Hepatocyte (in vitro differentiated cells): Measurements from ENCODE around the gene ZNF326. TPM values are rescaled to one million over a fixed set of nuclear protein-coding genes. Genes with fewer than 3 reads are reported as not detected.
A peak's percentile ranks its signal among the peaks of the same experiment; 100 is the strongest.

Experiments
- DNase-seq: peaks from one replicate; pipeline ENCODE4 v3.0.0-alpha.2; 2016; ENCODE audit warnings: low spot score
- H2AFZ ChIP-seq: fragments of 200-600 bp; sonication (generic); 2 replicates; pipeline ENCODE4 v1.6.0; 2016; ENCODE audit warnings: antibody characterized with exemption, mild to moderate bottlenecking
- H3K27ac ChIP-seq: fragments of 200-600 bp; sonication (generic); 2 replicates; pipeline ENCODE4 v1.5.1; 2016; ENCODE audit warnings: mild to moderate bottlenecking
- H3K27me3 ChIP-seq: fragments of 200-600 bp; sonication (generic); 2 replicates; pipeline ENCODE4 v1.6.1; 2016
- H3K36me3 ChIP-seq: fragments of 200-600 bp; sonication (generic); replicated peaks from 2 replicates; pipeline ENCODE4 v1.5.1; 2016; ENCODE audit warnings: low read depth; ENCODE audit not compliant: insufficient read depth
- H3K4me1 ChIP-seq: fragments of 200-600 bp; sonication (generic); 2 replicates; pipeline ENCODE4 v1.5.1; 2016; ENCODE audit warnings: mild to moderate bottlenecking, moderate library complexity; ENCODE audit not compliant: insufficient read depth
- H3K4me2 ChIP-seq: fragments of 200-600 bp; sonication (generic); 2 replicates; pipeline ENCODE4 v1.6.0; 2016
- H3K4me3 ChIP-seq: fragments of 200-600 bp; sonication (generic); 2 replicates; pipeline ENCODE4 v1.5.1; 2016; ENCODE audit warnings: mild to moderate bottlenecking
- H3K79me2 ChIP-seq: fragments of 200-600 bp; sonication (generic); 2 replicates; pipeline ENCODE4 v1.6.0; 2017; ENCODE audit warnings: mild to moderate bottlenecking
- H3K9me2 ChIP-seq: fragments of 200-600 bp; sonication (generic); replicated peaks from 2 replicates; pipeline ENCODE4 v1.6.0; 2017; ENCODE audit warnings: mild to moderate bottlenecking; ENCODE audit not compliant: insufficient read depth
- H3K9me3 ChIP-seq: fragments of 200-600 bp; sonication (generic); 2 replicates; pipeline ENCODE4 v1.5.1; 2016; ENCODE audit warnings: low read depth, mild to moderate bottlenecking
- H4K20me1 ChIP-seq: fragments of 200-600 bp; sonication (generic); 2 replicates; pipeline ENCODE4 v1.6.0; 2016; ENCODE audit warnings: mild to moderate bottlenecking; ENCODE audit not compliant: insufficient read depth, poor library complexity, severe bottlenecking
- EZH2 ChIP-seq: fragments of 200-600 bp; sonication (generic); IDR thresholded peaks from 2 replicates; pipeline ENCODE4 v1.6.1; 2016; ENCODE audit warnings: antibody characterized with exemption, mild to moderate bottlenecking, borderline replicate concordance
- EZH2phosphoT487 ChIP-seq: fragments of 200-600 bp; sonication (generic); IDR thresholded peaks from one replicate; pipeline ENCODE4 v1.6.1; 2018; ENCODE audit warnings: antibody characterized with exemption, mild to moderate bottlenecking, low read depth, moderate library complexity; ENCODE audit not compliant: unreplicated experiment, severe bottlenecking
- WGBS: methylation state at CpG from one replicate; pipeline ENCODE4 v1.1.6; 2016; ENCODE audit warnings: low lambda C conversion rate; ENCODE audit errors: missing lambda C conversion rate; 5-methylcytosine and 5-hydroxymethylcytosine counted together
- polyA plus RNA-seq: library from polyadenylated mRNA; unstranded; fragments of >200 nt; fragmentation: Nextera tagmentation; extraction: Ambion mirVana; gene quantifications from 2 replicates; pipeline ENCODE4 v1.2.1, GENCODE V29; 2016
- total RNA-seq: library from RNA; depleted of rRNA; stranded (reverse); fragments of >200 nt; gene quantifications from 2 replicates; pipeline ENCODE4 v1.2.3, GENCODE V29; 2014
- TF ChIP-seq, protein P1 (sequence below): fragments of 200-600 bp; sonication (generic); IDR thresholded peaks from 2 replicates; pipeline ENCODE4 v1.5.1; 2016; ENCODE audit warnings: antibody characterized with exemption, mild to moderate bottlenecking; ENCODE audit not compliant: poor library complexity

ZNF326 gene
- total and polyA plus RNA-seq, 2 experiments from 2014 or later: 16.1 to 25.7 TPM

DNA sequence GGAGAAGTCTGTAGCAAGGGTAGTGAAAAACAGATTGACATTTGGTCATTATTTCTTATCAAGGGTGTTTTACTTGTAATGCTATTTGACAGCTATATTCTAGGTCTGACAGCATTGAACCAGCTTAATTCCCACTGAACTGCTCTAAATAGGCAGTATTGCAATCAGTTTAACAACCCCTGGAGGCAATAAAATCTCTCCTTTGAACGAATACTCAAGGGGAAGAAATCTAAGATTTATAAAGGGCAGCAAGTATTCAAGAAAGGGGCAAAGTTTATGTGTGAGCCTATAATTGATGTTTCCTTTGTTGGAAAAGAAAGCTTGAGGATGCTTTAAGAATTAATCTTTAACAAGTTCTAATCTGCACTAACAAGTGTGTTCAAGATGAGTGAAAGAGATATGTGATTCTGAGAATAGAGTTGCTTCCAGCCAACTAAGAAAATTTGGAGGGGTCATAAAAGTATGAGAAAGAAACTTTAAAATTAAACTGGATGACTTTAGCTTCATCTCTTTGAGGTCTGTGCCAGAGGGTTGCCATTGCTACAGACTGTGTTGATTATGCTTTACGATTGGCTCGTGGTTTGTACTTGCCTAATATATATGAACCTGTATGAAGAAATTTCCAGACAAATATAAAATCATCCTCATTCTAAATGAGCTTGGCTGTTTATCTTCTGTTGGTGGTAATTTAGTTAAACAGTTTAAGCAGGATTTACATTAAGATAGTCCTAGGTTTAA lies 72.5 kb downstream of the ZNF326 start:
- Histone ChIP-seq H3K27ac (no peak overlapping the region), H3K79me2 (no peaks in the 10 kb centered on the region), H4K20me1 (no peaks in the 10 kb centered on the region), H3K9me2 (no peaks in the 10 kb centered on the region), H3K9me3 (no peaks in the 10 kb centered on the region), H3K27me3 (no peaks in the 10 kb centered on the region), H3K36me3 (no peaks in the 10 kb centered on the region), H3K4me2 (no peak overlapping the region), H3K4me3 (no peak overlapping the region), H3K4me1 (peaks cover 6% of the 10 kb centered on the region), H2AFZ (no peak overlapping the region)
- 41% methylated on average over 3 of the region's 3 CpGs for WGBS
- TF ChIP-seq, protein P1, sequence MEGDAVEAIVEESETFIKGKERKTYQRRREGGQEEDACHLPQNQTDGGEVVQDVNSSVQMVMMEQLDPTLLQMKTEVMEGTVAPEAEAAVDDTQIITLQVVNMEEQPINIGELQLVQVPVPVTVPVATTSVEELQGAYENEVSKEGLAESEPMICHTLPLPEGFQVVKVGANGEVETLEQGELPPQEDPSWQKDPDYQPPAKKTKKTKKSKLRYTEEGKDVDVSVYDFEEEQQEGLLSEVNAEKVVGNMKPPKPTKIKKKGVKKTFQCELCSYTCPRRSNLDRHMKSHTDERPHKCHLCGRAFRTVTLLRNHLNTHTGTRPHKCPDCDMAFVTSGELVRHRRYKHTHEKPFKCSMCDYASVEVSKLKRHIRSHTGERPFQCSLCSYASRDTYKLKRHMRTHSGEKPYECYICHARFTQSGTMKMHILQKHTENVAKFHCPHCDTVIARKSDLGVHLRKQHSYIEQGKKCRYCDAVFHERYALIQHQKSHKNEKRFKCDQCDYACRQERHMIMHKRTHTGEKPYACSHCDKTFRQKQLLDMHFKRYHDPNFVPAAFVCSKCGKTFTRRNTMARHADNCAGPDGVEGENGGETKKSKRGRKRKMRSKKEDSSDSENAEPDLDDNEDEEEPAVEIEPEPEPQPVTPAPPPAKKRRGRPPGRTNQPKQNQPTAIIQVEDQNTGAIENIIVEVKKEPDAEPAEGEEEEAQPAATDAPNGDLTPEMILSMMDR: no peak
- TF ChIP-seq EZH2 (no peak), EZH2phosphoT487 (no peak)
- peak; percentile 11 for DNase-seq

DNA sequence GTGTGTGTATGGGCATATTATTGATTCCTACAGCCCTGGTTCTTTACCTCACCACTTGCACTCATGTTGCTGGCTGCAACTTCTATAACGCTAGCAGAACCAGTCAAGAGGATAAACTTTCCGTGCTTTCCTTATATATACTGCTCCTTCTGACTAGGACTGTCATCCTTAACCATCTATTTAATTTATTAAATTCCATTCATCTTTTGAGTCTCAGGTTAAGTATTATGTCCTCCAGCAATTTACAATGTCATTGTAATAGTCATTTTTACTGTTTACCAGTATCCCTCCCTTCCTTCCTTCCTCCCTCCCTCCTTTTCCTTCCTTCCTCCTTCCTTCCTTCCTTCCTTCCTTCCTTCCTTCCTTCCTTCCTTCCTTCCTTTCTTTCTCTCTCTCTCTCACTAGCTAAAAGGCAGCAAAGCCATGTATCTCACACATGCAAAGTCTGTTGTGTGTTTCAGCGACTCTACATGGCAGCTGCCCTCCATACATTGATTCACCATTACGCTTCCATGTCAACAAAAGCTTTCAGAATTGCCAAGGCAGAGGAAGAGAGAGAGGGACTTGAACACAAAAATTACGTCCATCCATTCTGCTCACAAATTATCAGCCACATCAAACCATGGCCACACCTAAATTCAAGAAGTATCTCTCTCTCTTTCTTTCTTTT lies 73.8 kb downstream of the ZNF326 start:
- TF ChIP-seq EZH2phosphoT487: no peak
- TF ChIP-seq EZH2: no peak
- TF ChIP-seq, protein P1: no peak
- H3K4me1 ChIP-seq: peaks cover 6% of the 10 kb centered on the region

DNA sequence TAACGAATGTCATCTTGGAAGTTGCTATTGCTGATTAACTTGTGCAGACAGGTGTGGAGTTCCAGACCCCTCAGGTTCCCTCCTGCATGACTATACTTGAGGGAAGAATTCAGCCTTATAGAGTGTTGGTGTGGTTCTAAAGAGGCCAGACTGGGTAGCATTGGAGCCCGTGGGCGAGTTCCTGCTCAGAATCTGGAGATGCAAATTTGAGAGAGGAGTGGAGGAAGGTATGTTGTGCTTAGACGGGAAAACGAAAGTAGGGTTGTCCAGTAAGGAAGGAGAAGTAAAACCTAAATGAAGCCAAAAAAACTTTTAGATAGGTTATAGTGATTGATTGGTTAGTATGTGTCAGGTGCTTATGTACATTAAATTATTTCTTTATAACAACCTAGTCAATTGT lies 79.2 kb downstream of the ZNF326 start:
- no peak overlapping the region for H2AFZ ChIP-seq
- WGBS: 90% methylated on average over 5 of the region's 5 CpGs
- no peak for DNase-seq

More for the DNA sequence above, 73.8 kb downstream of the ZNF326 start:
- H3K4me3 ChIP-seq: no peak overlapping the region
- no peak overlapping the region for H2AFZ ChIP-seq
- H3K36me3 ChIP-seq: no peaks in the 10 kb centered on the region
- H3K4me2 ChIP-seq: no peak overlapping the region
- H3K27ac ChIP-seq: no peak overlapping the region
- no peaks in the 10 kb centered on the region for H3K9me2 ChIP-seq
- H3K79me2 ChIP-seq: no peaks in the 10 kb centered on the region
- no peaks in the 10 kb centered on the region for H3K9me3 ChIP-seq
- no peak for DNase-seq
- 90% methylated on average over 5 of the region's 5 CpGs for WGBS
- no peaks in the 10 kb centered on the region for H4K20me1 ChIP-seq
- no peaks in the 10 kb centered on the region for H3K27me3 ChIP-seq

More for the DNA sequence above, 79.2 kb downstream of the ZNF326 start:
- no peaks in the 10 kb centered on the region for H3K9me2 ChIP-seq
- H3K4me1 ChIP-seq: no peaks in the 10 kb centered on the region
- no peaks in the 10 kb centered on the region for H3K27me3 ChIP-seq
- H4K20me1 ChIP-seq: no peaks in the 10 kb centered on the region
- TF ChIP-seq EZH2phosphoT487: no peak
- TF ChIP-seq, protein P1: no peak
- no peak for TF ChIP-seq EZH2
- H3K27ac ChIP-seq: no peak overlapping the region
- no peaks in the 10 kb centered on the region for H3K9me3 ChIP-seq
- H3K4me2 ChIP-seq: no peak overlapping the region
- no peaks in the 10 kb centered on the region for H3K79me2 ChIP-seq
- H3K4me3 ChIP-seq: no peak overlapping the region
- no peaks in the 10 kb centered on the region for H3K36me3 ChIP-seq
